ENCODE results near the gene ZNF768. TPM values are rescaled to one million over a fixed set of nuclear protein-coding genes. Genes with fewer than 3 reads are reported as not detected.

ZNF768 gene
- total RNA-seq, 2 donors from 2014 or later: 41.1 to 51.4 TPM

DNA sequence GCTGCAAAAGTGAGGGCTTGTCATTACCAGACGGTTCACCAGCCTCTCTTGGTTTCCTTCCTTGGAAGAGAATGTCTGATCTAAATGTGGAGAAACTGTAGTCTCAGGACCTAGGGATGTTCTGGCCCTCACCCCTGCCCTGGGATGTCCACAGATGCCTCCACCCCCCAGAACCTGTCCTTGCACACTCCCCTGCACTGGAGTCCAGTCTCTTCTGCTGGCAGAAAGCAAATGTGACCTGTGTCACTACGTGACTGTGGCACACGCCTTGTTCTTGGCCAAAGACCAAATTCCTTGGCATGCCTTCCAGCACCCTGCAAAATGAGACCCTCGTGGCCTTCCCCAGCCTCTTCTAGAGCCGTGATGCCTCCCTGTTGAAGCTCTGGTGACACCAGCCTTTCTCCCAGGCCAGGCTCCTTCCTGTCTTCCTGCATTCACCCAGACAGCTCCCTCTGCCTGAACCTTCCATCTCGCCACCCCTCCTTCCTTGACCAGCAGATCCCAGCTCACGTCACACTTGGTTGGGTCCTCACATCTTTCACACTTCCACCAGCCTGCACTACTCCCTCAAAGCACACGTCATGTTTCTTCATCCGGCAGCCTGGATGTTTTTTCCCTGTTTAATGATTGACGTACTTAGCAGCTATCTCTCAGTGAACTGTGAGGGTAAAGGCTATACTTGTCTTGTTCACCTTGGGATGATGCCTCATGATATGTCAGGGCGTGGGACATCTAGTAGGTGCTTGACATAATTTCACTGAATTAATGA, 4.3 kb downstream of the ZNF768 start:
- Histone ChIP-seq H3K27ac (no peak overlapping the region), H3K27me3 (no peaks in the 10 kb centered on the region), H3K4me3 (no peak overlapping the region), H3K4me1 (peaks cover 0 to 28% of the 10 kb centered on the region in 2 donors), H3K9me3 (no peaks in the 10 kb centered on the region), H3K36me3 (no peaks in the 10 kb centered on the region)
- TF ChIP-seq, protein P1, sequence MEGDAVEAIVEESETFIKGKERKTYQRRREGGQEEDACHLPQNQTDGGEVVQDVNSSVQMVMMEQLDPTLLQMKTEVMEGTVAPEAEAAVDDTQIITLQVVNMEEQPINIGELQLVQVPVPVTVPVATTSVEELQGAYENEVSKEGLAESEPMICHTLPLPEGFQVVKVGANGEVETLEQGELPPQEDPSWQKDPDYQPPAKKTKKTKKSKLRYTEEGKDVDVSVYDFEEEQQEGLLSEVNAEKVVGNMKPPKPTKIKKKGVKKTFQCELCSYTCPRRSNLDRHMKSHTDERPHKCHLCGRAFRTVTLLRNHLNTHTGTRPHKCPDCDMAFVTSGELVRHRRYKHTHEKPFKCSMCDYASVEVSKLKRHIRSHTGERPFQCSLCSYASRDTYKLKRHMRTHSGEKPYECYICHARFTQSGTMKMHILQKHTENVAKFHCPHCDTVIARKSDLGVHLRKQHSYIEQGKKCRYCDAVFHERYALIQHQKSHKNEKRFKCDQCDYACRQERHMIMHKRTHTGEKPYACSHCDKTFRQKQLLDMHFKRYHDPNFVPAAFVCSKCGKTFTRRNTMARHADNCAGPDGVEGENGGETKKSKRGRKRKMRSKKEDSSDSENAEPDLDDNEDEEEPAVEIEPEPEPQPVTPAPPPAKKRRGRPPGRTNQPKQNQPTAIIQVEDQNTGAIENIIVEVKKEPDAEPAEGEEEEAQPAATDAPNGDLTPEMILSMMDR (IDR thresholded peaks at IDR 0.05): no peak
- no peak for DNase-seq (ENCODE audit: low spot score)

- DNase-seq (ENCODE audit: low spot score): no peak
- TF ChIP-seq, protein P1 (IDR thresholded peaks at IDR 0.05): no peak
- no peak overlapping the region for H3K4me3 ChIP-seq
- no peak overlapping the region for H3K27ac ChIP-seq
- H3K27me3 ChIP-seq: no peaks in the 10 kb centered on the region
- H3K4me1 ChIP-seq: peaks cover 0 to 28% of the 10 kb centered on the region in 2 donors
- H3K36me3 ChIP-seq: no peaks in the 10 kb centered on the region
- H3K9me3 ChIP-seq: no peaks in the 10 kb centered on the region
Observed at GRCh38 chr16:30521476-30521872, 4.9 kb downstream of the ZNF768 start.

DNA sequence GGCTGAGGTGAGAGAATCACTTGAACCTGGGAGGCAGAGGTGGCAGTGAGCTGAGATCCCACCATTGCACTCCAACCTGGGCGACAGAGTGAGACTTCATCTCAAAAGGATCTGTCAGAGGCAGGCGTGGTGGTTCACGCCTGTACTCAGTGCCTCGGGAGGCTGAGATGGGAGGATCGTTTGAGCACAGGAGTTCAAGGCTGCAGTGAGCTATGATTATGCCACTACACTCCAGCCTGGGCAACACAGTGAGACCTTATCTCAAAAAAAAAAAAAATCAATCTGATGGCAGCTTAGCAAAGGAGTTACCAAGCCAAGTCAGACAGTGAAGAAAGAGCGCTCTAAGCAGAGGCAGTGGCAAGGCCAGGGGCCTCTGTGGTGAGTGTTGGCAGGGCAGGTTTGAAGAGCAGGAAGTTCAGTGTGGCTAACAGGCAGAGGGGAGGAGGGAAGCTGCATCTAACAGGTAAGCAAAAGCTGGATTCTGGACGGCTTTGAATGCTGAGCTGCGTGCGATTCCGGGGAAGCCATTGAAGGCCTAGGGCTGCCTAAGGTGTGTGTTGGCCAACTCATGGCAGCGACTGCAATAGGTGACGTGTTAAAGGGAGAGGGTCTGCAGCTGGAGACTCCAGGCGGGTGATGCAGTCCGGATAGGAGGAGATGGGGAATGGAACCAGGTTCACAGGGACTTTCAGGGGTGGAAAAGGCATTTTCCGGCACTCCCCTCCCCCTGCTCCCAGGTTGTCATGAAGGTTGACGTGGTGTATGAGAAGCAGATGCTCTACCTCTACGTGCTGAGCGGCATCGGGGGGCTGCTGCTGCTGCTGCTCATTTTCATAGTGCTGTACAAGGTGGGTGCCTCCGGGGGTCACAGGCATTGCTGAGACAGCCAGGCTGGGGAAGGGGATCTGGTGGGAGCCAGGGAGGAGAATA, 7.0 kb downstream of the ZNF768 start:
- DNase-seq (ENCODE audit: low spot score): no peak
- TF ChIP-seq, protein P1 (IDR thresholded peaks at IDR 0.05): no peak
- H3K36me3 ChIP-seq: no peaks in the 10 kb centered on the region
- H3K4me1 ChIP-seq: peaks cover 0 to 16% of the 10 kb centered on the region in 2 donors
- no peak overlapping the region for H3K4me3 ChIP-seq
- no peak overlapping the region for H3K27ac ChIP-seq
- H3K9me3 ChIP-seq: no peaks in the 10 kb centered on the region
- no peaks in the 10 kb centered on the region for H3K27me3 ChIP-seq

- Histone ChIP-seq H3K4me1 (peaks cover 0 to 8% of the 10 kb centered on the region in 2 donors), H3K27me3 (no peaks in the 10 kb centered on the region), H3K27ac (no peak overlapping the region), H3K4me3 (no peak overlapping the region), H3K36me3 (no peaks in the 10 kb centered on the region), H3K9me3 (no peaks in the 10 kb centered on the region)
- TF ChIP-seq, protein P1 (IDR thresholded peaks at IDR 0.05): no peak
- DNase-seq (ENCODE audit: low spot score): no peak
Observed at GRCh38 chr16:30518552-30518951, 7.8 kb downstream of the ZNF768 start.

DNA sequence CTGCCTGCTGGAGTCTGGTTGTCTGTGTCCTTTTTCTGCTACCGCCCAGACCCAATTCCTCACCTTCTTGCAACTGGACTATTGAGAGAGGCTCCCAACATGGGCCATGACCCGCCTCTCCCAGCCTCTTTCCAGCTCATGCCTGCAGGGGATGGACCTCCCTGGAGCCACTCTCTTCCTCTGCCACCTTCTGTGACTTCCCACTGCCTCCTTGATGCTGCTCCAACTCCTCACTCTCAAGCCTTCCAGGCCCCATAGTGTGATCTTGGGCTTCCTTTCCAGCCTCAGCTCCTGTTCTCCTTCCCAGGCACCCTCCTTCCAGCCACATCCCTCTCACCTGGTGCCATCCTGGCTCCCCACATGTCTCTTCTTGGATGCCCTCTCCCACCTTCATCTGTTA, 11.1 kb downstream of the ZNF768 start:
- no peak overlapping the region for H3K4me3 ChIP-seq
- H3K36me3 ChIP-seq: no peaks in the 10 kb centered on the region
- DNase-seq (ENCODE audit: low spot score): no peak
- H3K9me3 ChIP-seq: no peaks in the 10 kb centered on the region
- H3K27me3 ChIP-seq: no peaks in the 10 kb centered on the region
- TF ChIP-seq, protein P1 (IDR thresholded peaks at IDR 0.05): no peak
- H3K4me1 ChIP-seq: no peaks in the 10 kb centered on the region
- H3K27ac ChIP-seq: no peak overlapping the region
